Measurements from ENCODE around the gene SP1.
"Not testable (repeated sequence)": the region's sequence is repeated elsewhere in the genome, so short reads cannot be mapped to it uniquely, and the experiment has no call there.

GRCh38 chr12:53417291-53417816 is 37.4 kb downstream of the SP1 start:
- TF ChIP-seq CTCF (conservative IDR thresholded peaks at IDR 0.05; ENCODE audit: low read depth, low read length); EZH2 (IDR thresholded peaks at IDR 0.05; ENCODE audit: borderline replicate concordance, low read depth, low read length, poor library complexity, severe bottlenecking): not testable (repeated sequence)

Measured in A673 (cell line).